DND-41 (cell line): ENCODE measurements around the gene LRPPRC.

Source experiments
- ATAC-seq: fragments of 200-7000 bp; cut with Tn5 transposase; 3 replicates; pipeline ENCODE4 v1.9.1; 2021; ENCODE audit warnings: low read depth; ENCODE audit not compliant: insufficient read depth
- DNase-seq: peaks from one replicate; pipeline ENCODE4 v3.0.0-alpha.2; 2020
- H2AFZ ChIP-seq: 2 replicates; pipeline ENCODE4 v1.6.0; 2012; ENCODE audit warnings: low read depth, low read length
- H3K27ac ChIP-seq: 2 replicates; pipeline ENCODE4 v1.5.1; 2012; ENCODE audit warnings: low read length, inconsistent platforms
- H3K27me3 ChIP-seq: fragments of 200-600 bp; sonication (generic); 2 replicates; pipeline ENCODE4 v1.6.0; 2012; ENCODE audit warnings: low read length, mild to moderate bottlenecking, inconsistent platforms; ENCODE audit not compliant: insufficient read depth, poor library complexity
- H3K36me3 ChIP-seq: 2 replicates; pipeline ENCODE4 v1.5.1; 2012; ENCODE audit warnings: low read length, inconsistent platforms; ENCODE audit not compliant: insufficient read depth
- H3K4me1 ChIP-seq: 2 replicates; pipeline ENCODE4 v1.5.1; 2012; ENCODE audit warnings: mild to moderate bottlenecking, low read length; ENCODE audit not compliant: insufficient read depth
- H3K4me2 ChIP-seq: 2 replicates; pipeline ENCODE4 v1.6.0; 2012; ENCODE audit warnings: mild to moderate bottlenecking, moderate library complexity, low read length, inconsistent platforms; ENCODE audit not compliant: insufficient read depth
- H3K4me3 ChIP-seq, 2 experiments: fragments of 200-600 bp in 1 of 2; shearing (Covaris generic) in 1 of 2; 2 replicates each; pipeline ENCODE4 v1.5.1; 2012 to 2016; ENCODE audit warnings: inconsistent platforms in 2 of 2, low read length in 2 of 2, mild to moderate bottlenecking in 2 of 2, low read depth in 1 of 2, moderate library complexity in 1 of 2
- H3K79me2 ChIP-seq: 2 replicates; pipeline ENCODE4 v1.6.0; 2012; ENCODE audit warnings: low read length, inconsistent platforms; ENCODE audit not compliant: insufficient read depth
- H3K9ac ChIP-seq: 2 replicates; pipeline ENCODE4 v1.6.0; 2012; ENCODE audit warnings: low read depth, mild to moderate bottlenecking, inconsistent platforms, low read length, moderate library complexity
- H3K9me3 ChIP-seq: 2 replicates; pipeline ENCODE4 v1.5.1; 2012; ENCODE audit warnings: low read length, moderate library complexity, mild to moderate bottlenecking, inconsistent platforms; ENCODE audit not compliant: insufficient read depth, severe bottlenecking
- H4K20me1 ChIP-seq: 2 replicates; pipeline ENCODE4 v1.6.0; 2012; ENCODE audit warnings: low read length; ENCODE audit not compliant: insufficient read depth
- CTCF ChIP-seq: IDR thresholded peaks from 2 replicates; pipeline ENCODE4 v1.5.1; 2012; ENCODE audit warnings: borderline replicate concordance, low read length, moderate library complexity, mild to moderate bottlenecking; ENCODE audit not compliant: poor library complexity, severe bottlenecking; ENCODE audit errors: extremely low read depth
- EZH2 ChIP-seq: IDR thresholded peaks from 3 replicates; pipeline ENCODE4 v1.6.1; 2012; ENCODE audit warnings: borderline replicate concordance, low read depth, mild to moderate bottlenecking, moderate library complexity, low read length, inconsistent platforms; ENCODE audit not compliant: severe bottlenecking

Gene LRPPRC

GRCh38 chr2:44009136-44009735 is 13.4 kb upstream of the LRPPRC start:
- Histone ChIP-seq H3K4me1 (no peaks in the 10 kb centered on the region; the same call in 1 of the 2 replicates), H3K79me2 (no peaks in the 10 kb centered on the region), H3K9ac (no peak overlapping the region), H3K4me2 (no peak overlapping the region), H3K4me3 (no peak overlapping the region), H4K20me1 (no peaks in the 10 kb centered on the region), H3K27me3 (no peaks in the 10 kb centered on the region), H3K36me3 (no peaks in the 10 kb centered on the region), H3K9me3 (no peaks in the 10 kb centered on the region), H3K27ac (no peak overlapping the region), H2AFZ (no peak overlapping the region)
- ATAC-seq, result no peak
- TF ChIP-seq CTCF, result peak; percentile 10
- no peak for TF ChIP-seq EZH2
- DNase-seq, result no peak

GRCh38 chr2:44005846-44006245 is 10.1 kb upstream of the LRPPRC start:
- no peaks in the 10 kb centered on the region for H3K36me3 ChIP-seq
- no peaks in the 10 kb centered on the region for H3K9me3 ChIP-seq
- DNase-seq (no peak), ATAC-seq (no peak)
- no peaks in the 10 kb centered on the region for H3K79me2 ChIP-seq
- no peak overlapping the region for H3K4me3 ChIP-seq
- H4K20me1 ChIP-seq, result no peaks in the 10 kb centered on the region
- no peak overlapping the region for H3K9ac ChIP-seq
- H2AFZ ChIP-seq, result no peak overlapping the region
- no peaks in the 10 kb centered on the region for H3K27me3 ChIP-seq
- no peak for TF ChIP-seq EZH2
- no peak for TF ChIP-seq CTCF
- no peak overlapping the region for H3K27ac ChIP-seq
- H3K4me2 ChIP-seq, result no peak overlapping the region
- no peaks in the 10 kb centered on the region; the same call in 1 of the 2 replicates for H3K4me1 ChIP-seq

GRCh38 chr2:44004735-44005602 is 9.2 kb upstream of the LRPPRC start:
- TF ChIP-seq EZH2, result no peak
- no peak for TF ChIP-seq CTCF
- DNase-seq (no peak), ATAC-seq (no peak)
- no peak overlapping the region for H2AFZ ChIP-seq
- no peak overlapping the region for H3K4me3 ChIP-seq
- H4K20me1 ChIP-seq, result no peaks in the 10 kb centered on the region
- H3K27ac ChIP-seq, result no peak overlapping the region
- no peak overlapping the region for H3K9ac ChIP-seq
- H3K79me2 ChIP-seq, result no peaks in the 10 kb centered on the region
- no peak overlapping the region for H3K4me2 ChIP-seq
- no peaks in the 10 kb centered on the region; the same call in 1 of the 2 replicates for H3K4me1 ChIP-seq
- H3K27me3 ChIP-seq, result no peaks in the 10 kb centered on the region
- no peaks in the 10 kb centered on the region for H3K9me3 ChIP-seq
- no peaks in the 10 kb centered on the region for H3K36me3 ChIP-seq
